HL-60 (cell line): Measurements from ENCODE around the gene OR2AE1.

Experiments used
- DNase-seq, 2 experiments: peaks; one replicate each; pipeline ENCODE4 v3.0.0-alpha.2; 2010 to 2020; ENCODE audit warnings: low read depth in 1 of 2, low spot score in 1 of 2
- H3K27ac ChIP-seq: fragments of 250-450 bp; sonication (Bioruptor Pico); replicated peaks from 2 replicates; pipeline ENCODE4 v1.5.1; 2020; ENCODE audit warnings: mild to moderate bottlenecking, moderate library complexity
- H3K27me3 ChIP-seq: fragments of 250-450 bp; sonication (Bioruptor Pico); 2 replicates; pipeline ENCODE4 v1.5.1; 2021; ENCODE audit warnings: mild to moderate bottlenecking, moderate library complexity; ENCODE audit not compliant: insufficient read depth, poor library complexity, severe bottlenecking
- H3K4me3 ChIP-seq: replicated peaks from 2 replicates; pipeline ENCODE4 v1.5.1; 2011; ENCODE audit warnings: mild to moderate bottlenecking, control low read depth, low read length; ENCODE audit not compliant: insufficient read depth
- CTCF ChIP-seq: IDR thresholded peaks from one replicate; pipeline ENCODE4 v1.5.1; 2011; ENCODE audit warnings: low read length, control low read depth, inconsistent platforms; ENCODE audit not compliant: insufficient read depth
- GABPA ChIP-seq: IDR thresholded peaks from 2 replicates; pipeline ENCODE4 v1.6.1; 2012; ENCODE audit warnings: low read depth
- POLR2AphosphoS5 ChIP-seq: IDR thresholded peaks from 2 replicates; pipeline ENCODE4 v1.6.1; 2012; ENCODE audit warnings: low read depth
- REST ChIP-seq: IDR thresholded peaks from 2 replicates; pipeline ENCODE4 v1.6.1; 2012; ENCODE audit warnings: low read depth; ENCODE audit not compliant: insufficient replicate concordance
- SPI1 ChIP-seq: IDR thresholded peaks from 2 replicates; pipeline ENCODE4 v1.6.1; 2012; ENCODE audit warnings: low read depth, mild to moderate bottlenecking, borderline replicate concordance

OR2AE1 gene

GRCh38 chr7:99844328-99844727 is 32.5 kb downstream of the OR2AE1 start:
- TF ChIP-seq GABPA, result no peak
- TF ChIP-seq POLR2AphosphoS5, result no peak
- no peak for TF ChIP-seq REST
- TF ChIP-seq CTCF, result no peak
- no peak for TF ChIP-seq SPI1
- DNase-seq, result no peak
- Histone ChIP-seq H3K27ac (no peak overlapping the region), H3K27me3 (no peaks in the 10 kb centered on the region), H3K4me3 (no peak overlapping the region)

- no peak overlapping the region for H3K27ac ChIP-seq
- no peak overlapping the region for H3K4me3 ChIP-seq
- TF ChIP-seq POLR2AphosphoS5 (no peak), SPI1 (no peak), GABPA (no peak), REST (no peak), CTCF (no peak)
- H3K27me3 ChIP-seq, result no peaks in the 10 kb centered on the region
- DNase-seq, result no peak
Observed at GRCh38 chr7:99843808-99844207, 33.0 kb downstream of the OR2AE1 start.

- Histone ChIP-seq H3K27ac (no peak overlapping the region), H3K27me3 (no peaks in the 10 kb centered on the region), H3K4me3 (no peak overlapping the region)
- no peak for DNase-seq
- TF ChIP-seq GABPA, result no peak
- no peak for TF ChIP-seq POLR2AphosphoS5
- no peak for TF ChIP-seq REST
- no peak for TF ChIP-seq CTCF
- no peak for TF ChIP-seq SPI1
Observed at GRCh38 chr7:99842926-99843325, 33.9 kb downstream of the OR2AE1 start.
